HG03175 (cell line): ENCODE measurements around the gene MYOZ1.
"Not testable (repeated sequence)": the region's sequence is repeated elsewhere in the genome, so short reads cannot be mapped to it uniquely, and the experiment has no call there.

Source experiments
- ATAC-seq: cut with Tn5 transposase; IDR thresholded peaks from one replicate; pipeline ENCODE4 v1.9.1; 2021; ENCODE audit warnings: mild to moderate bottlenecking, moderate library complexity; ENCODE audit not compliant: unreplicated experiment

MYOZ1 gene

GRCh38 chr10:73647875-73648651 lies 6.8 kb upstream of the MYOZ1 start:
- no peak for ATAC-seq

- ATAC-seq: no peak
These were observed 6.1 kb upstream of the MYOZ1 start for GRCh38 chr10:73647211-73647874.

GRCh38 chr10:73646598-73647041 lies 5.3 kb upstream of the MYOZ1 start:
- ATAC-seq: no peak

GRCh38 chr10:73645251-73645650 lies 4.0 kb upstream of the MYOZ1 start:
- no peak for ATAC-seq

- ATAC-seq: no peak
These were observed 3.5 kb upstream of the MYOZ1 start for GRCh38 chr10:73644767-73645166.

GRCh38 chr10:73644015-73644743 lies 2.9 kb upstream of the MYOZ1 start:
- ATAC-seq: no peak

GRCh38 chr10:73643362-73643761 lies 2.1 kb upstream of the MYOZ1 start:
- ATAC-seq: no peak

GRCh38 chr10:73639286-73639685 lies 2.0 kb downstream of the MYOZ1 start:
- ATAC-seq: no peak

- no peak for ATAC-seq
These were observed 5.5 kb downstream of the MYOZ1 start for GRCh38 chr10:73635781-73636180.

GRCh38 chr10:73634421-73634820 lies 6.9 kb downstream of the MYOZ1 start:
- no peak for ATAC-seq

GRCh38 chr10:73629165-73629564 lies 12.1 kb downstream of the MYOZ1 start:
- no peak for ATAC-seq

GRCh38 chr10:73628405-73628804 lies 12.9 kb downstream of the MYOZ1 start:
- no peak for ATAC-seq

GRCh38 chr10:73627300-73627699 lies 14.0 kb downstream of the MYOZ1 start:
- no peak for ATAC-seq

- peak; percentile 97 for ATAC-seq
These were observed 15.2 kb downstream of the MYOZ1 start for GRCh38 chr10:73625884-73626752.

GRCh38 chr10:73625004-73625883 lies 16.0 kb downstream of the MYOZ1 start:
- ATAC-seq: peak; percentile 38

GRCh38 chr10:73623056-73623455 lies 18.2 kb downstream of the MYOZ1 start:
- no peak for ATAC-seq

GRCh38 chr10:73620974-73621373 lies 20.3 kb downstream of the MYOZ1 start:
- ATAC-seq: not testable (repeated sequence)

- not testable (repeated sequence) for ATAC-seq
These were observed 24.1 kb downstream of the MYOZ1 start for GRCh38 chr10:73617143-73617542.

GRCh38 chr10:73614720-73615119 lies 26.6 kb downstream of the MYOZ1 start:
- no peak for ATAC-seq

GRCh38 chr10:73609116-73609515 lies 32.2 kb downstream of the MYOZ1 start:
- ATAC-seq: no peak
